Osteoblast (primary cell): Measurements from ENCODE around the gene RAB31. TPM values are rescaled to one million over a fixed set of nuclear protein-coding genes. Genes with fewer than 3 reads are reported as not detected.

Source experiments
- DNase-seq: peaks from one replicate; pipeline ENCODE4 v3.0.0; 2011; ENCODE audit warnings: low spot score, mixed read lengths; ENCODE audit not compliant: insufficient read length; ENCODE audit errors: missing footprints
- H2AFZ ChIP-seq: 2 replicates; pipeline ENCODE4 v1.6.0; 2011; ENCODE audit warnings: mild to moderate bottlenecking, low read length
- H3K27ac ChIP-seq: 2 replicates; pipeline ENCODE4 v1.5.1; 2011; ENCODE audit warnings: mild to moderate bottlenecking, low read depth, low read length, moderate library complexity
- H3K27me3 ChIP-seq: 2 replicates; pipeline ENCODE4 v1.6.0; 2012; ENCODE audit warnings: mild to moderate bottlenecking, control low read depth, inconsistent platforms, low read length, moderate library complexity; ENCODE audit not compliant: insufficient read depth
- H3K36me3 ChIP-seq: 2 replicates; pipeline ENCODE4 v1.5.1; 2011; ENCODE audit warnings: mild to moderate bottlenecking, low read length, control low read depth, moderate library complexity; ENCODE audit not compliant: insufficient read depth
- H3K4me1 ChIP-seq: 2 replicates; pipeline ENCODE4 v1.5.1; 2011; ENCODE audit warnings: mild to moderate bottlenecking, low read length, control low read depth, moderate library complexity; ENCODE audit not compliant: insufficient read depth
- H3K4me2 ChIP-seq: 2 replicates; pipeline ENCODE4 v1.6.0; 2011; ENCODE audit warnings: mild to moderate bottlenecking, low read length; ENCODE audit not compliant: insufficient read depth
- H3K4me3 ChIP-seq: fragments of 200-600 bp; sonication (generic); 3 replicates; pipeline ENCODE4 v1.5.1; 2012; ENCODE audit warnings: mild to moderate bottlenecking, low read length, inconsistent platforms; ENCODE audit not compliant: insufficient read depth
- H3K79me2 ChIP-seq: 2 replicates; pipeline ENCODE4 v1.6.0; 2012; ENCODE audit warnings: mild to moderate bottlenecking, low read length, control low read depth, inconsistent platforms; ENCODE audit not compliant: insufficient read depth
- H3K9me3 ChIP-seq: 2 replicates; pipeline ENCODE4 v1.5.1; 2011; ENCODE audit warnings: low read depth, low read length, control low read depth
- H4K20me1 ChIP-seq: 2 replicates; pipeline ENCODE4 v1.6.0; 2012; ENCODE audit warnings: mild to moderate bottlenecking, low read length, control low read depth; ENCODE audit not compliant: insufficient read depth
- total RNA-seq: library from RNA; depleted of rRNA; stranded (reverse); fragments of >200 nt; gene quantifications from 2 replicates; pipeline ENCODE4 v1.2.3, GENCODE V29; 2012
- TF ChIP-seq, protein P1 (sequence below): IDR thresholded peaks from 2 replicates; pipeline ENCODE4 v1.5.1; 2011; ENCODE audit warnings: mild to moderate bottlenecking, low read depth, low read length, moderate library complexity; ENCODE audit errors: extremely low read depth

RAB31 gene
- total RNA-seq, 1 donor, result 120 TPM

DNA sequence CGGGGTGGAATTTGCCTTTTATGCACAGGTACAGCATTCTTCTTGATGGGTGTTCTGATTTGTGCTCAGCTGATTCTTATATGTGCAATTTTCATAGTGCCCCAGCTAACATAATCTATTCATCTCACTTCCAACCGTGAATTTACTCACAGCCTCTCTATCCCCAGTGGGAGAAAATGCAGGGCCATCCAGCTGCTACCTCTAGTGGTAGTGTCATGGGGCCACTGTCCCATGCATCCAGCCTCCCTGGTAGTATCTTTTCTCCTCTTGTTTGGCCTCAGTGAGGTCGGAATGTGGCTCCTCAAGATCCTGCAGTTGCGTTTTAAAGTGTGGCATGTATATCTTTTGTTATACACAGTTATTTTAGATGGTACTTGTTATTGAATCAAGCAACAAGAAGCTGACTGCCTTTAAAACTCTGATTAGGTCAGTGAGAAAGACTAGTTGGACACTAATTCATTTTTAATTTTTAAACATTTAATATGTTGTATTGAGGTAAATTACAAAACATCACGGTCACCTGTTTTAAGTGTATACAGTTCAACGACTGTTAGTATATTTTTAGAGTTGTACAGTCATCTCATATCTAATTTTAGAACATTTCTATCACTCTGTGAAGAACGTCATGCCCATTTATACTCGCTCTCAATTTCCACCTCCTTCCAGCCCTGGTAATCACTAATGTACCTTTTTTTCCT, 109.8 kb downstream of the RAB31 start:
- no peak overlapping the region for H3K4me3 ChIP-seq
- no peak overlapping the region for H2AFZ ChIP-seq
- peaks cover 7% of the 10 kb centered on the region for H3K79me2 ChIP-seq
- no peak for DNase-seq
- H3K4me1 ChIP-seq, result peaks cover 14% of the 10 kb centered on the region
- no peaks in the 10 kb centered on the region for H3K9me3 ChIP-seq
- H3K4me2 ChIP-seq, result no peak overlapping the region
- TF ChIP-seq, protein P1, sequence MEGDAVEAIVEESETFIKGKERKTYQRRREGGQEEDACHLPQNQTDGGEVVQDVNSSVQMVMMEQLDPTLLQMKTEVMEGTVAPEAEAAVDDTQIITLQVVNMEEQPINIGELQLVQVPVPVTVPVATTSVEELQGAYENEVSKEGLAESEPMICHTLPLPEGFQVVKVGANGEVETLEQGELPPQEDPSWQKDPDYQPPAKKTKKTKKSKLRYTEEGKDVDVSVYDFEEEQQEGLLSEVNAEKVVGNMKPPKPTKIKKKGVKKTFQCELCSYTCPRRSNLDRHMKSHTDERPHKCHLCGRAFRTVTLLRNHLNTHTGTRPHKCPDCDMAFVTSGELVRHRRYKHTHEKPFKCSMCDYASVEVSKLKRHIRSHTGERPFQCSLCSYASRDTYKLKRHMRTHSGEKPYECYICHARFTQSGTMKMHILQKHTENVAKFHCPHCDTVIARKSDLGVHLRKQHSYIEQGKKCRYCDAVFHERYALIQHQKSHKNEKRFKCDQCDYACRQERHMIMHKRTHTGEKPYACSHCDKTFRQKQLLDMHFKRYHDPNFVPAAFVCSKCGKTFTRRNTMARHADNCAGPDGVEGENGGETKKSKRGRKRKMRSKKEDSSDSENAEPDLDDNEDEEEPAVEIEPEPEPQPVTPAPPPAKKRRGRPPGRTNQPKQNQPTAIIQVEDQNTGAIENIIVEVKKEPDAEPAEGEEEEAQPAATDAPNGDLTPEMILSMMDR, result no peak
- no peaks in the 10 kb centered on the region for H3K27me3 ChIP-seq
- H4K20me1 ChIP-seq, result no peaks in the 10 kb centered on the region
- peaks cover 7% of the 10 kb centered on the region for H3K36me3 ChIP-seq
- no peak overlapping the region for H3K27ac ChIP-seq

DNA sequence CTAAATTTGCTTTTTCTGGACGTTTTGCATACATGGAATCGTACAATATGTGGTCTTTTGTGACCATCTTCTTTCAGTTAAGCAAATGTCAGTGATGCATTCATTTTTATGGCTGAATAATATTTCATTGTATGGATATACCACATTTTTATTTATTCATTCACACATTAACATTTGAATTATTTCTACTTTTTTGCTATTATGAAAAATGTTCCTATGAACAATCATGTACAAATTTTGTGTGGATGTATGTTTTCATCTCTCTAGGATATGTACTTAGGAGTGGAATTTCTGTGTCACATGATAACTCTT, 110.3 kb downstream of the RAB31 start:
- peaks cover 14% of the 10 kb centered on the region for H3K4me1 ChIP-seq
- no peak overlapping the region for H3K4me3 ChIP-seq
- no peak overlapping the region for H3K27ac ChIP-seq
- H3K4me2 ChIP-seq, result no peak overlapping the region
- TF ChIP-seq, protein P1, result no peak
- H3K79me2 ChIP-seq, result peaks cover 4% of the 10 kb centered on the region
- H4K20me1 ChIP-seq, result no peaks in the 10 kb centered on the region
- peaks cover 7% of the 10 kb centered on the region for H3K36me3 ChIP-seq
- no peaks in the 10 kb centered on the region for H3K9me3 ChIP-seq
- H3K27me3 ChIP-seq, result no peaks in the 10 kb centered on the region
- no peak overlapping the region for H2AFZ ChIP-seq
- no peak for DNase-seq

DNA sequence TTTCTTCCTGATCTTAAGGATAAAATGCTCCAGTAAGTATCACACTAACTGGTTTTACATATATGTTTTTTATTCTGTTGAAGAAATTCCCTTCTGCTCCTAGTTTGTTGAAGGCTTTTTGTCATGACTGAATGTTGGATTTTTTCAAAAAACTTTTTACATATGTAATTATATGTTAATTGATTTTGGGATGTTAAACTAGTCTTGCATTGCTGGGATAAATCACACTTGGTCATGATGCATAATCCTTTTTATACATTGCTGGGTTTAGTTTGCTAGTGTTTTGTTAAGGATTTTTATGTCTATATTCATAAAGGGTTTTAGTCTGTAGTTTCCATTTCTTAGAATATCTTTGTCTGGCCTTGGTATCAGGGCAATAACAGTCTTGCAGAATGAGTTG, 112.0 kb downstream of the RAB31 start:
- Histone ChIP-seq H3K9me3 (no peaks in the 10 kb centered on the region), H3K27ac (no peak overlapping the region), H3K27me3 (no peaks in the 10 kb centered on the region), H3K4me1 (peaks cover 12% of the 10 kb centered on the region), H2AFZ (no peak overlapping the region), H3K4me2 (no peak overlapping the region), H3K36me3 (peaks cover 7% of the 10 kb centered on the region), H3K79me2 (peaks cover 2% of the 10 kb centered on the region), H3K4me3 (no peak overlapping the region), H4K20me1 (no peaks in the 10 kb centered on the region)
- TF ChIP-seq, protein P1, result no peak
- DNase-seq, result no peak

DNA sequence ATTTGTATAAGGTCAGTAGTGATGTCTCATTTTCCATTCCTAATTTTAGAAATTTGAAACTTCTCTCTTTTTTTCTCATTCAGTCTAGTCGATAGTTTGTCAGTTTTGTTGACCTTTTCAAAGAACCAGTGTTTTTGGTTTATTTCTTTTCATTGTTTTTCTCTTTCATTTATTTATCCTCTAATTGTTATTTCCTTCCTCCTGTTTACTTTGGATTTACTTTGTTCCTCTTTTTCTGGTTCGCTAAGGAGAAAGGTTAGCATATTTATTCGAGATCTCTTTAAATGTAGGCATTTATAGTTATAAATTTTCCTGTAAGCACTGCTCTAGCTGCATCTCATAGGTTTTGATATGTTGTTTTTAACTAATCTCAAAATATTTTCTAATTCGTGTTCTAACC, 112.6 kb downstream of the RAB31 start:
- Histone ChIP-seq H3K27me3 (no peaks in the 10 kb centered on the region), H3K27ac (no peak overlapping the region), H4K20me1 (no peaks in the 10 kb centered on the region), H3K9me3 (no peaks in the 10 kb centered on the region), H3K36me3 (peaks cover 7% of the 10 kb centered on the region), H3K4me1 (peaks cover 18% of the 10 kb centered on the region), H3K4me3 (no peak overlapping the region), H3K4me2 (no peak overlapping the region), H3K79me2 (peaks cover 2% of the 10 kb centered on the region), H2AFZ (no peak overlapping the region)
- no peak for DNase-seq
- TF ChIP-seq, protein P1, result no peak
